ENCODE measurements around the gene TMEM134.

GRCh38 chr11:67416416-67417335, 52.4 kb downstream of the TMEM134 start:
- TF ChIP-seq GATA2 (IDR thresholded peaks at IDR 0.05; ENCODE audit: low read depth, low read length) (no peak), GATA3 (IDR thresholded peaks at IDR 0.05; ENCODE audit: low read depth, low read length) (no peak)

All from SH-SY5Y (cell line).